GM19467 (cell line): ENCODE results near the gene OAS1.
A peak's percentile ranks its signal among the peaks of the same experiment; 100 is the strongest.

Source experiments
- ATAC-seq: cut with Tn5 transposase; IDR thresholded peaks from one replicate; pipeline ENCODE4 v1.9.1; 2021; ENCODE audit warnings: mild to moderate bottlenecking, moderate library complexity; ENCODE audit not compliant: unreplicated experiment

Gene OAS1

GRCh38 chr12:112906712-112907414, at the start of gene OAS1:
TSS of gene OAS1 (plus strand) at chr12:112906962. CDS start at chr12:112907040, 78 bp downstream.
- peak; percentile 66 for ATAC-seq

- ATAC-seq: no peak
Observed at GRCh38 chr12:112859291-112859690, 47.5 kb upstream of the OAS1 start.

GRCh38 chr12:112860181-112860580, 46.6 kb upstream of the OAS1 start:
- ATAC-seq: no peak

GRCh38 chr12:112861284-112861683, 45.5 kb upstream of the OAS1 start:
- ATAC-seq: no peak

GRCh38 chr12:112862636-112863290, 44.0 kb upstream of the OAS1 start:
- ATAC-seq: no peak

- no peak for ATAC-seq
Observed at GRCh38 chr12:112868459-112869041, 38.2 kb upstream of the OAS1 start.

- no peak for ATAC-seq
Observed at GRCh38 chr12:112869091-112869490, 37.7 kb upstream of the OAS1 start.

- ATAC-seq: no peak
Observed at GRCh38 chr12:112869778-112870177, 37.0 kb upstream of the OAS1 start.

GRCh38 chr12:112870267-112870980, 36.3 kb upstream of the OAS1 start:
- ATAC-seq: no peak

- ATAC-seq: no peak
Observed at GRCh38 chr12:112875608-112876007, 31.2 kb upstream of the OAS1 start.

GRCh38 chr12:112876506-112876905, 30.3 kb upstream of the OAS1 start:
- no peak for ATAC-seq

GRCh38 chr12:112877006-112877405, 29.8 kb upstream of the OAS1 start:
- no peak for ATAC-seq

- ATAC-seq: no peak
Observed at GRCh38 chr12:112878488-112878887, 28.3 kb upstream of the OAS1 start.

- no peak for ATAC-seq
Observed at GRCh38 chr12:112879191-112879705, 27.5 kb upstream of the OAS1 start.

- no peak for ATAC-seq
Observed at GRCh38 chr12:112881602-112882001, 25.2 kb upstream of the OAS1 start.

GRCh38 chr12:112885236-112885635, 21.5 kb upstream of the OAS1 start:
- ATAC-seq: no peak

GRCh38 chr12:112887550-112887949, 19.2 kb upstream of the OAS1 start:
- ATAC-seq: no peak

- ATAC-seq: no peak
Observed at GRCh38 chr12:112891093-112892024, 15.4 kb upstream of the OAS1 start.

- ATAC-seq: no peak
Observed at GRCh38 chr12:112892856-112893255, 13.9 kb upstream of the OAS1 start.

- no peak for ATAC-seq
Observed at GRCh38 chr12:112894128-112894527, 12.6 kb upstream of the OAS1 start.
